ENCODE data around the gene PDE4D.

DNA sequence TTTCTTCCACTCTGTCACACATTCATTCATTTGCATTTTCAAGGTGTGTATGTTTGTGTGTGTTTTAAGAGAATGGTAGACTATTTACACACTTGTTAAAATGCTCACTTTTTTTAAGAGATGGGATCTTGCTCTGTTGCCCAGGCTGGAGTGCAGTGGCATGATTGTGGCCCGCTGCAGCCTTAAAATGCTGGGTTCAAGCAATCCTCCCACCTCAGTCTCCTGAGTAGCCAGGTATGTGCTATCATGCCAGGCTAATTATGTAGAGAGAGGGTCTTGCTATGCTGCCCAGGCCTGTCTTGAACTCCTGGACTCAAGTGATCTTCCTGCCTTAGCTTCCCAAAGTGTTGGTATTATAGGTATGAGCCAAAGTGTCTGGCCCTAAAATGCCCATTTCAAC, 173.5 kb downstream of the PDE4D start:
- TF ChIP-seq, protein P1, sequence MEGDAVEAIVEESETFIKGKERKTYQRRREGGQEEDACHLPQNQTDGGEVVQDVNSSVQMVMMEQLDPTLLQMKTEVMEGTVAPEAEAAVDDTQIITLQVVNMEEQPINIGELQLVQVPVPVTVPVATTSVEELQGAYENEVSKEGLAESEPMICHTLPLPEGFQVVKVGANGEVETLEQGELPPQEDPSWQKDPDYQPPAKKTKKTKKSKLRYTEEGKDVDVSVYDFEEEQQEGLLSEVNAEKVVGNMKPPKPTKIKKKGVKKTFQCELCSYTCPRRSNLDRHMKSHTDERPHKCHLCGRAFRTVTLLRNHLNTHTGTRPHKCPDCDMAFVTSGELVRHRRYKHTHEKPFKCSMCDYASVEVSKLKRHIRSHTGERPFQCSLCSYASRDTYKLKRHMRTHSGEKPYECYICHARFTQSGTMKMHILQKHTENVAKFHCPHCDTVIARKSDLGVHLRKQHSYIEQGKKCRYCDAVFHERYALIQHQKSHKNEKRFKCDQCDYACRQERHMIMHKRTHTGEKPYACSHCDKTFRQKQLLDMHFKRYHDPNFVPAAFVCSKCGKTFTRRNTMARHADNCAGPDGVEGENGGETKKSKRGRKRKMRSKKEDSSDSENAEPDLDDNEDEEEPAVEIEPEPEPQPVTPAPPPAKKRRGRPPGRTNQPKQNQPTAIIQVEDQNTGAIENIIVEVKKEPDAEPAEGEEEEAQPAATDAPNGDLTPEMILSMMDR (IDR thresholded peaks at IDR 0.05), result no peak
- TF ChIP-seq POLR2A (IDR thresholded peaks at IDR 0.05), result no peak
- no peak for TF ChIP-seq EP300 (IDR thresholded peaks at IDR 0.05)
- TF ChIP-seq POLR2AphosphoS5 (IDR thresholded peaks at IDR 0.05), result no peak
